ENCODE results near the gene KRTCAP2.
"Not testable (repeated sequence)": the region's sequence is repeated elsewhere in the genome, so short reads cannot be mapped to it uniquely, and the experiment has no call there.

The KRTCAP2 gene

DNA sequence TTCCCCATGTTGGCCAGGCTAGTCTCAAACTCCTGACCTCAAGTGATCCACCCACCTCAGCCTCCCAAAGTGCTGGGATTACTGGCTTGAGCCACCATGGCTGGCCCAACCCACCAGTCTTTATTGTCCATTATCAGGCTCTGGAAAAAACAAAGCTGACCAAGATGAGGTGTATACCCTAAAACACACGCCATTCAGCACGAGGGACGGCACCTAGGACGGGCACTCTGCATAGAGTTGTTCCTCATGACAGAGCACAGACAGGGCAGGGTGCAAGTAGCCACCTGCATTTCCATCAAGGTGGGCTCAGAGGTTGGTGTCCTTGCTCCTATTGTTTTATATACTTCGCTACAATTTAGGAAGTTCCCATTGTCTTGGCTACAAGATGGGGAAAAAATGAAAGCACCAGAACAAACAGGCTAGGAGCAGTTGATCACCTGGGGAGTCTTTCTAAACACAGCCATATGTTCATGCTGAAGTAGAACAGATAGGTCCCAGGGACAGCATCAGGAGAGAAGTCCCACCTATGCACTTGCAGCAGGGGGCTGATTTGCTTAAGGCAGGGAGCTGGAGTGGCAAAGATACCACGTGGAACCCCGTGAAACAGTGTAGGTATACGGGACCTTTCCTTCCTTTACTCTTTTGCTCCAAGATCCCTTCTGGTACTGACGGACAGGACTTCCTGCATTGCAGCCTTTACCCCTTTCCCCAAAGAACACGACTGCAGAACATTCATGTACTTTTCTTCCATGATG lies 4.5 kb downstream of the KRTCAP2 start:
- DNase-seq (ENCODE audit: low spot score) = no peak

DNA sequence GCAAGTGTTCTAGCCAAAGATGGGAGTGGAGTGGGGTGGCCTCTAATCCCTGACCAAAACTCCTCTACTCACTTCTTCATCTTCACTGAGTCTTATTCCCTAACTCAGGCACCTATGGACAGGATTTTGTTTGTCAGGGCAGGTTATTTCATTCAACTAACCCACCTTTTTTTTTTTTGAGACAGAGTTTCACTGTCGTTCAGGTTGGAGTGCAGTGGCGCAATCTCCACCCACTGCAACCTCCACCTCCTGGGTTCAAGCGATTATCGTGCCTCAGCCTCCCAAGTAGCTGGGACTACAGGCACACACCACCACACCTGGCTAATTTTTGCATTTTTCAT lies 5.0 kb downstream of the KRTCAP2 start:
- DNase-seq (ENCODE audit: low spot score) = not testable (repeated sequence)

DNA sequence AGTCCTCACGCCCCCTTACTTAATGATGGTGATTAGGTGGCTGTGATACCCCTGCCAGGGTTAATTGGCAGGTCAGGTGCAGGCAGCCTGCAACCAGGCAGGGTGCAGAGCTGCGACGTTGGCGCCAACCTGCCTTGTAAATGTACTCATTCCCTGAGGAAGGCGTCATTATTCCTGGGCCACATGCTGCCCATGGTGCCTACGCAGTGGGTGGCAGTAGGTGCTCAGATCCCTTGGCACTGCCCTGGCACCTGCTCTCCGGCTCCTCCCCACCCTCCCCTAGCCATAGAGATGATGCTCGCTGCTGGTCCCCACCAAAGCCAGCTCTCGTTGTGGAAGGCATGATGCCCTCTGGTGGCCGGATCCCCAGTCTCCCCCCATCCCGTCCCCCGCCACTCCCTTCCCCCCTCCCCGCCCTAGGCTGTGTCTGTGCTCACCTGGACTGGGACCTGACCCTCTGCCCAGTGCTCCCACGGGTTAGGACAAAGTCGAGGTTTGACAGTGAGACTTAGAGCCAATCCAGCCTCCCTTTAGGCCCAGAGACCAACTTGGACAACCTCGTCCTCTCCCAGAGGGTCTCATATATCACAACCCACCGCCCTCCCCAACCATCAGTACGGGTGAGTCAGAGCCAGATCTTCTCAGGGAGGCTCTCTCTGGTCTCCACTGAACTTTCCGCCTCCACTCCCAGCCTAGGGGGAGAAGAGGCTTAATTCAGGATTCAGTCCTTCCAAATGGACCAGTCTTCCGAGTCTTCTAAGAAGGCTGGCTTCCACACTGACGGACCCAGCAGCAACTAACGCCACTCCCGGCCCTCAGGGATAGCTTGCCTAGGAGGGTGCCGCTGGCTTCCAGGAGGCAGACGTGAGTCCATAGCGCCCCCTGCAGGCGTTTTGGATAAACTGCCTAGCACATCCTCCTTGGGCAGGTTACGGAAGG lies 5.7 kb downstream of the KRTCAP2 start:
- peak; percentile 88 for DNase-seq (ENCODE audit: low spot score)

DNA sequence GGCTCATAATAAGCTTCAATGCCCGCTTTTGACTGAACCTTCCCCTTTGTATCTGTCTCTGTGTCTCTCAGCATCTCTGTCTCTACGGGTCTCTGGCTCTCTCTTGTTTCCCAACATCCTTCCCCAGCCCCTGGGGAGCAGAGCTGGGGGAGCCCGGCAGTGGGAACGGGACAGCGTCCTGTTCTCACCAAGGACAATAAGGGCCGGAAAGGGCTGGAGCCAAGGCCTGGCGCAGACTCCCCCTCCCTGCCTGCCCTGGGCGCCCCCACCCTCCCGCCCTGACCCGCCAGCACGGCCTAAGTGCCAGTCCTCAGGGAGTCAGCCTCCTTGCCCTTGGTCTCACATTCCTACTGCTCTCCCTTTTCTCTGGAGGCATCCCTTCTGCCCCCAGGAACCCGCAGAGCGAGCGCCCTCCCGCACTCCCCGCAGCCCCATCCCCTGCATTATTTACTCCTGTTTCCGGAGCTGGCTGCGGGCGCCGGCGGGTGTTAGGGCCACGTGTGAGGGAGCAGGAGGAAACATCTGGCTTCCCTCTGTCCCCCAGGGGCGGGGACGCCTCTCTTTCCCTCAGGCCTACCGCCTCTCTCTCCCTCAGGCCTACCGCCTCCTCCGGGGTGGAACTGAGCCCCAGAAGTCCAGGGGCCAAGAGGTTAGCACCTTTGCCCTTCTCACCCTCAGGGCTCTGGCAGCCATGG lies 6.5 kb downstream of the KRTCAP2 start:
- DNase-seq (ENCODE audit: low spot score) = no peak

DNA sequence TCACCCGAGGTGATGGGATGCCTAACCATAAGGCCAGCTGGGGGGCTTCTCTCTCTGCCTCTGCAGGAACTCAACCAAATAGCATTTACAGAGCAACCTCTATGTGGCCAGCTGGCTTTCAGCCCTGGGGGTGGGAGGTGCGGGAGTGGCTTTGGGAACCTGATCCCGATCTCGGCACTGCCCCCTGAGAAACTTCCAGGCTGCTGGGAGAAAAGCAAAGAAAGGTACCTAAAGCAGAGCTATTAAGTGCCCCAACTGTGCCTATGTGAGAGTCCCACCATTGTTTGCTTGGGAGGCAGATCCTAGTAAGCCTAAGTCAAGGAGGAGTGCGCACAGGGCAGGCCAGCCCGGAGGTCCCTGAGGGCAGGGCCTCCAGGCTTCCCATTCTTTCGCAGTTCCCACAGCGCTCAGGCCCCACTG lies 7.0 kb downstream of the KRTCAP2 start:
- DNase-seq (ENCODE audit: low spot score) = no peak

DNA sequence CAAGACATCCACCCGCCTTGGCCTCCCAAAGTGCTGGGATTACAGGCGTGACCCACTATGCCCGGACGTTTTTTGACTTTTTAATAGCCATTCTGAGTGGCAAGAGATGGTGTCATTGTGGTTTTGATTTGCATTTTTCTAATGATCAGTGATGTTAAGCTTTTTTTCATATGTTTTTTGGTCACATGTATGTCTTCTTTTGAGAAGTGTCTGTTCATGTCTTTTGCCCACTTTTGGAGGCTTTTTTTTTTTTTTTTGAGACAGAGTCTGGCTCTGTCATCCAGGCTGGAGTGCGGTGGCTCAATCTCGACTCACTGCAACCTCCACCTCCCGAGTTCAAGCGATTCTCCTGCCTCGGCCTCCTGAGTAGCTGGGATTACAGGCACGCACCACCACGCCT lies 8.5 kb downstream of the KRTCAP2 start:
- not testable (repeated sequence) for DNase-seq (ENCODE audit: low spot score)

DNA sequence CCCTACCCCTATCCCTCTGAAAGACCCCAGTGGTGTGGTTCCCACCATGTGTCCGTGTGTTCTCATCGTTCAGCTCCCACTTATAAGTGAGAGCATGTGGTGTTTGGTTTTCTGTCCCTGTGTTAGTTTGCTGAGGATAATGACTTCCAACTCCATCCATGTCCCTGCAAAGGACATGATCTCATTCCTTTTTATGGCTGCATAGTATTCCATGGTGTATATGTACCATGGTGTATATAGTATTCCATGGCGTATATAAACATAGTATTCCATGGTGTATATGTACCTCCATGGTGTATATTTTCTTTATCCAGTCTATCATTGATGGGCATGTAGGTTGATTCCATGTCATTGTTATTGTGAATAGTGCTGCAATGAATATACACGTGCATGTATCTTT lies 9.3 kb downstream of the KRTCAP2 start:
- DNase-seq (ENCODE audit: low spot score) = not testable (repeated sequence)

DNA sequence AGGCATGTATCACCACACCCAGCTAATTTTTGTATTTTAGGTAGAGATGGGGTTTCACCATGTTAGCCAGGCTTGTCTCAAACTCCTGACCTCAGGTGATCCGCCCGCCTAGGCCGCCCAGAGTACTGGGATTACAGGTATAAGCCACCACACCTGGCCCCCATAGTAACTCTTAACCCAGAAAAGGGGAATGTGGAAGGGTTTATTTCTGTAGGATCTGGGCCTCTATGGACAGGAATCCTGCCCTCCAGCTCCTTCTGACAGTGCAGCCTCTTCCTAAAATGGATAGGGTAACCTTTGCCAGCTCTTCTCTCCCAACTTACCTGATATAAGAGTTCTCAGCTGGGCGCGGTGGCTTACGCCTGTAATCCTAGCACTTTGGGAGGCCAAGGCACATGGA lies 10.5 kb downstream of the KRTCAP2 start:
- not testable (repeated sequence) for DNase-seq (ENCODE audit: low spot score)

DNA sequence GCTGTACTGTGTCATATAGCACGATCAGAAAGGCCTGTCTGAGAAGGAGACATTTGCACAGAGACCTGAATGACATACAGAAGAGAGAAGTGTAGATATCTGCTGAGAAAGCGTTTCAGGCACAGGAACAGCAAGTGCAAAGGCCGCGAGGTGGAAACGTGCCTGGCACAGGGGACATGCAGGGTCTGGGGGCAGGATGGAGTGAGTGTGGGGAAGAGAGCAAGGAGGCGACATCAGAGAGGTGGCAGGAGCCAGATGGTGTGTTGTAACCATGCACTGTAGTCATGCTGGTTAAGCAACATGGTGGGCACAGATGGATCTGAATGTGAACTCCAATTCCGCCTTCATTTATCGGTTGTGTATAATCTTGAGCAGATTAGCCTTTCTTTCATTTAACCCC lies 13.0 kb downstream of the KRTCAP2 start:
- DNase-seq (ENCODE audit: low spot score) = no peak

DNA sequence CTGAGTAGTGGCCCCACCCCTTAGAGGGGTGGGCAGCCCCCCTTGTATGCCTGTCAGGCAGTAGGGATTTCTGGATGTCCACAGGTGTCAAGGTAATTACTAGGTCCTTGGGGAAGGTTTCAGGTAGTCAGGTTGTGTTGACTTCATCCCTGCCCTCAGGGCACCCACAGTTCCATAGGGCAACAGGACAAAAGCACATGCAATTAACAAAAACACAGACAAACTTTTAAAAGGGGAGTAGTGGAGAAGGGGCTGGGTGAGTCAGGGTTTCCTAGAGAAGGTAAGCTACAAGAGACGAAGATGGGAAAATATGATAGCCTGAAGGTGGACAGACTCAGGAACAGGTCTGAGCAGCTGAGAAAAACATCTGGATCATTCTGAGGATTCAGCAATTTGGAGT lies 14.1 kb downstream of the KRTCAP2 start:
- DNase-seq (ENCODE audit: low spot score) = no peak

DNA sequence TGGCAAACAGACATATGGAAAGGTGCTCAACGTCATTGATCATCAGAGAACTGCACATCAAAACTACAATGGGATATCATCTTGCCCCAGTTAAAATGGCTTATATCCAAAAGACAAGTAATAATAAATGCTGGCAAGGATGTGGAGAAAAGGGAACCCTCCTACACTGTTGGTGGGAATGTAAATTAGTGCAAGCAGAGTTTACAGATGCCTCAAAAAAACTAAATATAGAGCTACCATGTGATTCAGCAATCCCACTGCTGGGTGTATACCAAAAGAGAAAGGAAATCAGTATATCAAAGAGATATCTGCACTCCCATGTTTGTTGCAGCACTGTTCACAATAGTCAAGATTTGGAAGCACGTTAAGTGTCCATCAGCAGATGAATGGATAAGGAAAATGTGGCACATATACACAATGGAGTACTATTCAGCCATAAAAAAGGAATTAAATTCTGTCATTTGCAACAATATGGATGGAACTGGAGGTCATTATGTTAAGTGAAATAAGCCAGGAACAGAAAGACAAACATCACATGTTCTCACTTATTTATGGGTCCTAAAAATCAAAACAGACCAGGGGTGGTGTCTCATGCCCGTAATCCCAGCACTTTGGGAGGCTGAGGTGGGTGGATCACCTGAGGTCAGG lies 17.0 kb downstream of the KRTCAP2 start:
- DNase-seq (ENCODE audit: low spot score) = not testable (repeated sequence)

DNA sequence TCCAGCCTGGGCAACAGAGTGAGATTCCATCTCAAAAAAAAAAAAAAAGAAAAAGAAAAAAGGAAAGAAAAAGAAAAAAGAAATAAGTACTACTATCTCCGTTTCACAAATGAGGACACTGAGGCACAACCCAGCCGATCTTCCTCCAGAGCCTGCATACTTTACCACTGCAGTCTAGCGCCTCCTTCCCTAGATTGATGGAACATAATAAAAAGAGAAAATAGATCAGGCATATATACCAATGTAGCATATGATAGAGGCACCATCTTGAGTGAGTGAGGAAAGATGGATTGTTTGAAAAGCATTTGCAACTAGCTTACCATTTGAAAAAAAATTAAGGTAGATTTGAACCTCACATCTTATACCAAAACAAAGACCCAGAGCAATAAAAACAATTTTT lies 27.6 kb downstream of the KRTCAP2 start:
- DNase-seq (ENCODE audit: low spot score) = no peak

DNA sequence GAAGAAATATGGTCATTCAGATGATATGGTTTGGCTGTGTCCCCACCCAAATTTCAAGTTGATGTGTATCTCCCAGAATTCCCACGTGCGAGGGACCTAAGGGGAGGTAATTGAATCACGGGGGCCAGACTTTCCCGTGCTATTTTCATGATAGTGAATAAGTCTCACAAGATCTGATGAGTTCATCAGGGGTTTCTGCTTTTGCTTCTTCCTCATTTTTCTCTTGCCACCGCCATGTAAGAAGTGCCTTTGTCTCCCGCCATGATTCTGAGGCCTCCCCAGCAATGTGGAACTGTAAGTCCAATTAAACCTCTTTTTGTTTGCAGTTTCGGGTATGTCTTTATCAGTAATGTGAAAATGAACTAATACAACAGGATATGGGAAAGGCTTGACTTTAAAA lies 31.4 kb downstream of the KRTCAP2 start:
- no peak for DNase-seq (ENCODE audit: low spot score)

DNA sequence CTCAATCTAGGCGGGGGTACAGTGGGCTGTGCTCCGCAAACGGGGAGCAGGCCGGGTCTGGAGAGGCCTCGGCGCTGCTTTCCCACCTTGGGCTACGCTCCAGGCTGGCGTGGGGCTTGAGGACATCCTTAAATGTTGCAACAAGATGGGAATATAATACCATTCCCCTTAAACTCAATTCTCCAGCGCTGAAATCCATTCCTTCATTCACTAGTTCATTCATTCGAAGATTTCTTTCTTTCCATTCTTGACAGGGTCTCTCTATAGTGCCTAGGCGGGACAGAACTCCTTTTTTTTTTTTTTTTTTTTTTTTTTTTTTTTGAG lies 32.5 kb downstream of the KRTCAP2 start:
- DNase-seq (ENCODE audit: low spot score) = no peak

DNA sequence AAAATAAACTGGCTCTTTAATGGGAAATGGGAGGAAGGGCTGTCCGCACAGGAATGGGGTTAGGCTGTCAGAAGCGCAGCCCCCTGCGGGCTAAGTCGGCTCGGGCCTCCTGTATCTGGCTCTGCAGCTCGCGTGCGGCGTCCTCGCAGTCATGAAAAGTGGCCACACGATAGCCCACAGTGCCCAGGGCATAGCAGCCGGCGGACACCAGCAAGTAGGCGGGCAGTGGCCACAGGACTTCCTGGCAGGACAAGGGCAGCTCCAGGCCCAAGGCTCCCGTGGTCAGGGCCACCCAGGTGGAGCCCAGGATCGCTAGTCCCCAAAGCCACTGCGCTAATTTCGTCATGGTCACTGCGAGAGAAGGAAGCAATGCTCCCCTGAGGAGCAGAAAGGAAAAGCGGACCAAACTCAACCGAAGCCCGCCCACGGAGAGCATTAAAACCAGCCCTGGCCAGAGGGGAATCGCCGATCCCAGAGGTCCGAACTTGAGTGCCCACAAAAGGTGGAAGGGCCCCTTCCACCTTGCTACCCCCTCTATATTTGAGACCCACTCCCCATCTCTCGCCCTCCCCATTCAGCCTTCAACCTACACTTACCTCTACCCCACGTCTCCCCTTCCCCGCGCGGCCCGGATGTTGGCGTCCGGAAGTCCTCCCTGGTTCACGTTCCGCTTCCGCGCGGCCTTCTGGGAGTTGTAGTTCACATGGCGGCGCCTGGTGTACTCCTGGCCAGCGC lies 33.0 kb downstream of the KRTCAP2 start, which contains the start of gene DPM3:
Gene DPM3, minus strand, starts transcription at position 637 of the 735 bp plus-strand sequence. Its CDS starts 291 bp downstream, at position 346.
- DNase-seq (ENCODE audit: low spot score) = peak; percentile 79

DNA sequence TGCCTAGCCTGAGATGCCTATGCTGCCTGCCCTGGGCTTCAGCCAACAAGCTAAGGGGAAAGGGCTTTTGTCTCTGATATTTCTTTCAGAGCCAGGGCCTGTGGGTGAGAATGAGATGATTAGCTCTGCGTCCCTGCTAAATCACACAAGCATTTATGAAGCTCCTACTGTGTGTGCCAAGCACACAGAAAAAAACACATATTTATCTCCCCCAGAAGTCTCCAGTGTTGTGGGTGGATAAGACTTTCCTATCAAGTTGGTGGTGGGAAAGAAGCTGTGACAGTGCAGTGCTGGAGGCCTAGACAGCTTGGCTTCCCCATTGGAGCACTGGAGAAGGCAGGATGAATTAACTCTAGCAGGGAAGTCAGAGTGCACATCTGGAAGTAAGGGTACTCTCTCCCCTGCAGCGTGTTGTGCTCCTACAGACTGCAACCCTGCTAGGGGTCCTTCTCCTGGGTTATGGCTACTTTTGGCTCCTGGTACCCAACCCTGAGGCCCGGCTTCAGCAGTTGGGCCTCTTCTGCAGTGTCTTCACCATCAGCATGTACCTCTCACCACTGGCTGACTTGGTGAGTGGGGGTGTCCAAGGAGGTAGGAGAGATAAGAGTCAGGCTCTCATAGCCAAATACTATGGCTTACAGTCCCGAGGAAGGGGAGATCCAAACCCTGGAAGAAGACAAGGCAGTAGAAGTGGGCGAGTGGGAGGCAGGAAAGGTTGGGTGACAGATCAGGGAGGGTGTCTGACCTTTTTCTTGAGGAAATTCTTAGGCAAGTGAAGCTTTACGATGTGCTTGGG lies 35.8 kb downstream of the KRTCAP2 start:
- no peak for DNase-seq (ENCODE audit: low spot score)

DNA sequence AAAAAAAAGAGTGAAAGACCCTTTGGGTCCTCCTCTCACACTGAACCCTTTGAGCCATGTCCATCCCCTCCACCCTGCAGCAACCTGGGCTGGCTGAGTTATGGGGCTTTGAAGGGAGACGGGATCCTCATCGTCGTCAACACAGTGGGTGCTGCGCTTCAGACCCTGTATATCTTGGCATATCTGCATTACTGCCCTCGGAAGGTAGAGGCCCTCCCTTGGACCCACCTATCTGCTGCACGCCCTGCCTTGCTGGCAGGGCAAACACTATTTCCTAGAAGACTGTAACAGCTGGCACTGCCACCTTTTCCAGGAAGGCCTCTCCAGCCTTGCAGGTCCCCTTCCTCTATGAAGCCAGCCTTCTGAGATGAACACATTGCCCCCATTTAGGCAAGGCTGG lies 36.4 kb downstream of the KRTCAP2 start:
- DNase-seq (ENCODE audit: low spot score) = no peak

DNA sequence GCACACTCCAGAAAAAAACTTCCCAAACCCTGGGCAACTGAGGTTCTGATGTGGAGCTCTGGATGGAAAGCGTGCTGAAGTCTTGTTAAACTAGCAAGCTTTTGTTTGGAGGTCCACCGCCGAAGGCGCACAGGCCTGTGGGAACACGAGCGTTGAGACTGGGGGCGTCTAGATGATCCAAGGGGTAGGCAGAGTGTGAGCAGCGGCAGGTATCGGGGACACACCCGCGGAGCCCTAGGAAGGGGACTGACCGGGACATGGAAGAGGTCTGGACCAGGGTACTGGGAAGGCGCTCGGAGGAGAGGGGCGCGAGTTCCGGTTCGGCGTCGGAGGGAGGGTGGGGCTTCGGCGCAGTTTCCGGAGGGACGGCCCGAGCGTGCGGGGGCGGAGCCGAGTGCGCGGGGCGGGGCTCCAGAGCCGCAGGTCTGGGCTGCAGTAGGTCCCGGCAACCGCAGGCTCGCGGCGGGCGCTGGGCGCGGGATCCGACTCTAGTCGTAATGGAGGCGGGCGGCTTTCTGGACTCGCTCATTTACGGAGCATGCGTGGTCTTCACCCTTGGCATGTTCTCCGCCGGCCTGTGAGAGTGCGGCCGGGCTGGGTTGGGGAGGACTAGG lies 37.6 kb downstream of the KRTCAP2 start, which contains the start of gene SLC50A1:
Gene SLC50A1, plus strand, starts transcription at position 438 of the 614 bp plus-strand sequence. Its CDS starts 60 bp downstream, at position 498.
- DNase-seq (ENCODE audit: low spot score) = peak; percentile 95

DNA sequence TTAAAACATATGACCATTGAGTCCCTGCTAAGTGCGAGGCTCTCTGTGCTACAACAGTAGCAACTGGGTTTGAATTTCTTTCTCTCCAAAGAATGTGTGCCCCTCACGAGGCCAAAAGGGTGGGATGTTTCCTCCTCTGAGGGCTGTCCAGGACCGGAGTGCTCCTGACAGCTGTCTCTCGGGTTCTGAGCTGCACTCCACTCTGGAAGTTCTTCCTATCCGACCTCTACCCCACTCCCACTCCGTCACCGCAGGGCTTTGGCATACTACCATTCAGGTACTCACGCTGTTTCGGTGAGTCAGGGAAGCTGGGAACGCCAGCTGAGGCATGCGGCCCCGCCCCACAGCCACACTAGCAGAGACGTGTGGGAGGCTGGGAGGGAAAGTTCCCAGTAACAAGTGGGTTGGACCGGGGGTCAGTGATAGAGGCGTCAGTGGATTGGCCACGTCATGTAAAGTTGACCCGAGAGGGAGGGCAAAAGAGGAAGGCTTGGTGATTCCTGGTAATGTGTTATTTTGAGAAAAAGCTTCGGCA lies 38.2 kb downstream of the KRTCAP2 start:
- DNase-seq (ENCODE audit: low spot score) = peak; percentile 98

DNA sequence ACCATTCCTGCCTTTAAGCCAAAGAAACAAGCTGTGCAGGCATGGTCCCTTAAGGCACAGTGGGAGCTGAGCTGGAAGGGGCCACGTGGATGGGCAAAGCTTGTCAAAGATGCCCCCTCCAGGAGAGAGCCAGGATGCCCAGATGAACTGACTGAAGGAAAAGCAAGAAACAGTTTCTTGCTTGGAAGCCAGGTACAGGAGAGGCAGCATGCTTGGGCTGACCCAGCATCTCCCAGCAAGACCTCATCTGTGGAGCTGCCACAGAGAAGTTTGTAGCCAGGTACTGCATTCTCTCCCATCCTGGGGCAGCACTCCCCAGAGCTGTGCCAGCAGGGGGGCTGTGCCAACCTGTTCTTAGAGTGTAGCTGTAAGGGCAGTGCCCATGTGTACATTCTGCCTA lies 38.8 kb downstream of the KRTCAP2 start:
- no peak for DNase-seq (ENCODE audit: low spot score)
